GM10266 (cell line): ENCODE results near the gene SLC19A1.

Experiments used
- DNase-seq: peaks from one replicate; pipeline ENCODE4 v3.0.0; 2012; ENCODE audit errors: extremely low spot score
- CTCF ChIP-seq: IDR thresholded peaks from 2 replicates; pipeline ENCODE4 v1.5.1; 2012; ENCODE audit warnings: mild to moderate bottlenecking, low read depth; ENCODE audit not compliant: control insufficient read depth, insufficient read depth; ENCODE audit errors: missing control alignments

Gene SLC19A1

GRCh38 chr21:45542242-45542666, at the start of gene SLC19A1:
Gene SLC19A1, minus strand, starts transcription at chr21:45542440. Its CDS starts 4,481 bp downstream, at chr21:45537959.
- TF ChIP-seq CTCF = peak; percentile 42

GRCh38 chr21:45591619-45592207, 49.5 kb upstream of the SLC19A1 start:
- DNase-seq = no peak
- TF ChIP-seq CTCF = no peak

More at GRCh38 chr21:45542242-45542666, at the start of gene SLC19A1:
- DNase-seq = peak; percentile 98

- no peak for TF ChIP-seq CTCF
- DNase-seq = peak; percentile 86
These were observed 48.7 kb upstream of the SLC19A1 start for GRCh38 chr21:45590726-45591618.

- DNase-seq = peak; percentile 98
- TF ChIP-seq CTCF = no peak
These were observed 48.0 kb upstream of the SLC19A1 start for GRCh38 chr21:45590246-45590725.

- no peak for DNase-seq
- no peak for TF ChIP-seq CTCF
These were observed 47.5 kb upstream of the SLC19A1 start for GRCh38 chr21:45589686-45590245.

GRCh38 chr21:45588871-45589491, 46.7 kb upstream of the SLC19A1 start:
- no peak for TF ChIP-seq CTCF
- no peak for DNase-seq
